Neural progenitor cell (in vitro differentiated cells): ENCODE measurements around the gene TENT5A. TPM values are rescaled to one million over a fixed set of nuclear protein-coding genes. Genes with fewer than 3 reads are reported as not detected.
A peak's percentile ranks its signal among the peaks of the same experiment; 100 is the strongest.

ENCODE experiments used
- DNase-seq: peaks from one replicate; pipeline ENCODE4 v3.0.0-alpha.2; 2016; ENCODE audit warnings: low spot score
- H2AFZ ChIP-seq: fragments of 200-600 bp; sonication (generic); replicated peaks from 2 replicates; pipeline ENCODE4 v1.6.1; 2016; ENCODE audit warnings: antibody characterized with exemption
- H3F3A ChIP-seq: fragments of 200-600 bp; sonication (generic); 2 replicates; pipeline ENCODE4 v1.6.1; 2016; ENCODE audit warnings: antibody characterized with exemption, low read depth
- H3K27ac ChIP-seq: fragments of 200-600 bp; sonication (generic); 2 replicates; pipeline ENCODE4 v1.5.1; 2016; ENCODE audit warnings: mild to moderate bottlenecking
- H3K27me3 ChIP-seq: fragments of 200-600 bp; sonication (generic); 2 replicates; pipeline ENCODE4 v1.6.1; 2016; ENCODE audit warnings: mild to moderate bottlenecking, moderate library complexity
- H3K36me3 ChIP-seq: fragments of 200-600 bp; sonication (generic); 2 replicates; pipeline ENCODE4 v1.5.1; 2016
- H3K4me1 ChIP-seq: fragments of 200-600 bp; sonication (generic); 2 replicates; pipeline ENCODE4 v1.6.1; 2016; ENCODE audit warnings: mixed run types
- H3K4me2 ChIP-seq: fragments of 200-600 bp; sonication (generic); 2 replicates; pipeline ENCODE4 v1.6.1; 2016
- H3K4me3 ChIP-seq: fragments of 200-600 bp; sonication (generic); 2 replicates; pipeline ENCODE4 v1.5.1; 2016
- H3K79me2 ChIP-seq: fragments of 200-600 bp; sonication (generic); 2 replicates; pipeline ENCODE4 v1.6.1; 2016; ENCODE audit warnings: low read depth
- H3K9ac ChIP-seq: fragments of 200-600 bp; sonication (generic); 2 replicates; pipeline ENCODE4 v1.6.1; 2016
- H3K9me3 ChIP-seq: fragments of 200-600 bp; sonication (generic); 2 replicates; pipeline ENCODE4 v1.5.1; 2016; ENCODE audit warnings: low read depth
- H4K20me1 ChIP-seq: fragments of 200-600 bp; sonication (generic); 2 replicates; pipeline ENCODE4 v1.6.1; 2016; ENCODE audit warnings: low read depth
- H3K27ac Mint-ChIP-seq: 3 replicates; pipeline ENCODE4 v1.8.0; 2021; ENCODE audit warnings: mixed read lengths
- H3K27me3 Mint-ChIP-seq: 2 replicates; pipeline ENCODE4 v1.8.0; 2022; ENCODE audit warnings: low read depth, mild to moderate bottlenecking, inconsistent platforms, moderate library complexity, mixed read lengths; ENCODE audit not compliant: insufficient read depth
- H3K36me3 Mint-ChIP-seq: 3 replicates; pipeline ENCODE4 v1.8.0; 2021; ENCODE audit warnings: mixed read lengths
- H3K4me1 Mint-ChIP-seq: 3 replicates; pipeline ENCODE4 v1.8.0; 2021; ENCODE audit warnings: mixed read lengths
- H3K4me3 Mint-ChIP-seq: 3 replicates; pipeline ENCODE4 v1.8.0; 2021; ENCODE audit warnings: mild to moderate bottlenecking, moderate library complexity, mixed read lengths
- H3K9me3 Mint-ChIP-seq: 3 replicates; pipeline ENCODE4 v1.8.0; 2020; ENCODE audit warnings: mixed read lengths
- EZH2 ChIP-seq: fragments of 200-600 bp; sonication (generic); IDR thresholded peaks from 2 replicates; pipeline ENCODE4 v1.6.1; 2017; ENCODE audit warnings: antibody characterized with exemption, mild to moderate bottlenecking, moderate library complexity
- EZH2phosphoT487 ChIP-seq: fragments of 200-600 bp; sonication (generic); IDR thresholded peaks from 2 replicates; pipeline ENCODE4 v1.6.1; 2017; ENCODE audit warnings: antibody characterized with exemption
- total RNA-seq: library from RNA; depleted of rRNA; stranded (reverse); fragments of >200 nt; gene quantifications from 2 replicates; pipeline ENCODE4 v1.2.3, GENCODE V29; 2015; ENCODE audit warnings: low replicate concordance
- TF ChIP-seq, protein P1 (sequence below): fragments of 200-600 bp; sonication (generic); IDR thresholded peaks from 2 replicates; pipeline ENCODE4 v1.5.1; 2017; ENCODE audit warnings: antibody characterized with exemption, mild to moderate bottlenecking

Gene TENT5A
- total RNA-seq, 1 donor from 2014 or later = 11.7 TPM

GRCh38 chr6:81790034-81790433 is 37.6 kb upstream of the TENT5A start:
- H3K4me2 ChIP-seq = no peak overlapping the region
- H3K27me3 Mint-ChIP-seq = no peaks in the 10 kb centered on the region
- peaks cover 4% of the 10 kb centered on the region for H3K4me1 ChIP-seq
- no peak overlapping the region for H3K9ac ChIP-seq
- no peaks in the 10 kb centered on the region for H3K27me3 ChIP-seq
- no peaks in the 10 kb centered on the region for H3K36me3 ChIP-seq
- H4K20me1 ChIP-seq = no peaks in the 10 kb centered on the region
- no peak overlapping the region for H3K27ac ChIP-seq
- peak; percentile 42 for DNase-seq
- H3F3A ChIP-seq = no peaks in the 10 kb centered on the region
- H3K9me3 ChIP-seq = no peaks in the 10 kb centered on the region
- H3K9me3 Mint-ChIP-seq = no peaks in the 10 kb centered on the region
- H2AFZ ChIP-seq = no peak overlapping the region
- H3K36me3 Mint-ChIP-seq = no peaks in the 10 kb centered on the region
- no peaks in the 10 kb centered on the region for H3K79me2 ChIP-seq
- H3K27ac Mint-ChIP-seq = no peak overlapping the region
- no peak for TF ChIP-seq EZH2phosphoT487
- TF ChIP-seq, protein P1, sequence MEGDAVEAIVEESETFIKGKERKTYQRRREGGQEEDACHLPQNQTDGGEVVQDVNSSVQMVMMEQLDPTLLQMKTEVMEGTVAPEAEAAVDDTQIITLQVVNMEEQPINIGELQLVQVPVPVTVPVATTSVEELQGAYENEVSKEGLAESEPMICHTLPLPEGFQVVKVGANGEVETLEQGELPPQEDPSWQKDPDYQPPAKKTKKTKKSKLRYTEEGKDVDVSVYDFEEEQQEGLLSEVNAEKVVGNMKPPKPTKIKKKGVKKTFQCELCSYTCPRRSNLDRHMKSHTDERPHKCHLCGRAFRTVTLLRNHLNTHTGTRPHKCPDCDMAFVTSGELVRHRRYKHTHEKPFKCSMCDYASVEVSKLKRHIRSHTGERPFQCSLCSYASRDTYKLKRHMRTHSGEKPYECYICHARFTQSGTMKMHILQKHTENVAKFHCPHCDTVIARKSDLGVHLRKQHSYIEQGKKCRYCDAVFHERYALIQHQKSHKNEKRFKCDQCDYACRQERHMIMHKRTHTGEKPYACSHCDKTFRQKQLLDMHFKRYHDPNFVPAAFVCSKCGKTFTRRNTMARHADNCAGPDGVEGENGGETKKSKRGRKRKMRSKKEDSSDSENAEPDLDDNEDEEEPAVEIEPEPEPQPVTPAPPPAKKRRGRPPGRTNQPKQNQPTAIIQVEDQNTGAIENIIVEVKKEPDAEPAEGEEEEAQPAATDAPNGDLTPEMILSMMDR = no peak
- no peak for TF ChIP-seq EZH2
- H3K4me3 Mint-ChIP-seq = no peak overlapping the region
- peaks cover 14% of the 10 kb centered on the region for H3K4me1 Mint-ChIP-seq
- H3K4me3 ChIP-seq = no peak overlapping the region

GRCh38 chr6:81789291-81789690 is 36.8 kb upstream of the TENT5A start:
- Mint-ChIP-seq H3K36me3 (no peaks in the 10 kb centered on the region), H3K27ac (no peak overlapping the region), H3K4me1 (peaks cover 14% of the 10 kb centered on the region), H3K9me3 (no peaks in the 10 kb centered on the region), H3K27me3 (no peaks in the 10 kb centered on the region), H3K4me3 (no peak overlapping the region)
- H3K9me3 ChIP-seq = no peaks in the 10 kb centered on the region
- no peaks in the 10 kb centered on the region for H3F3A ChIP-seq
- no peaks in the 10 kb centered on the region for H3K36me3 ChIP-seq
- TF ChIP-seq EZH2phosphoT487 (no peak), EZH2 (no peak)
- TF ChIP-seq, protein P1 = no peak
- peaks cover 4% of the 10 kb centered on the region for H3K4me1 ChIP-seq
- H3K4me3 ChIP-seq = no peak overlapping the region
- no peaks in the 10 kb centered on the region for H4K20me1 ChIP-seq
- H3K27me3 ChIP-seq = no peaks in the 10 kb centered on the region
- DNase-seq = no peak
- no peaks in the 10 kb centered on the region for H3K79me2 ChIP-seq
- H3K9ac ChIP-seq = no peak overlapping the region
- H2AFZ ChIP-seq = no peak overlapping the region
- no peak overlapping the region for H3K27ac ChIP-seq
- no peak overlapping the region for H3K4me2 ChIP-seq

DNA sequence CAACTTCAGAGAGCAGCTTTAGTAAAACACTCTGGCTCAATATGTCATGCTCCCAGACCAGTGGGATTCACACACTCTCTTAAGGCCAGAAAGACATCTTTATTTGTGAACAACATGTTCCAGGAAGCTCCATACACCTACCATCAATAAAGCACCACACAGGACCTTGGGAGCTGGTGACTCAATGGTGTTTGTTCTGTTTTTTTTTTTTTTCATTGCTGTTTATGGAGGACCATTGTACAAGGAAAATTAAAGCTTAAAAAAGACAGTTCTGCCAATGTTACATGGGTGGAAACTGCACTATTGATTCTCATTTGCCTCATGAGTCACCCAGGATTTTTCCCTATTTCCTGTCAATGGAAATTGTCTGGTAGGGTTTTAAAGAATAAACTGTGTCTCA is 36.3 kb upstream of the TENT5A start:
- H3K4me1 ChIP-seq = peaks cover 4% of the 10 kb centered on the region
- Mint-ChIP-seq H3K4me3 (no peak overlapping the region), H3K36me3 (no peaks in the 10 kb centered on the region), H3K4me1 (peaks cover 14% of the 10 kb centered on the region), H3K27me3 (no peaks in the 10 kb centered on the region), H3K27ac (no peak overlapping the region), H3K9me3 (no peaks in the 10 kb centered on the region)
- H3K4me3 ChIP-seq = no peak overlapping the region
- H3K27me3 ChIP-seq = no peaks in the 10 kb centered on the region
- H2AFZ ChIP-seq = no peak overlapping the region
- no peaks in the 10 kb centered on the region for H3F3A ChIP-seq
- H3K9ac ChIP-seq = no peak overlapping the region
- no peaks in the 10 kb centered on the region for H3K36me3 ChIP-seq
- no peak for DNase-seq
- H4K20me1 ChIP-seq = no peaks in the 10 kb centered on the region
- H3K4me2 ChIP-seq = no peak overlapping the region
- H3K9me3 ChIP-seq = no peaks in the 10 kb centered on the region
- H3K79me2 ChIP-seq = no peaks in the 10 kb centered on the region
- TF ChIP-seq EZH2phosphoT487 = no peak
- no peak overlapping the region for H3K27ac ChIP-seq

DNA sequence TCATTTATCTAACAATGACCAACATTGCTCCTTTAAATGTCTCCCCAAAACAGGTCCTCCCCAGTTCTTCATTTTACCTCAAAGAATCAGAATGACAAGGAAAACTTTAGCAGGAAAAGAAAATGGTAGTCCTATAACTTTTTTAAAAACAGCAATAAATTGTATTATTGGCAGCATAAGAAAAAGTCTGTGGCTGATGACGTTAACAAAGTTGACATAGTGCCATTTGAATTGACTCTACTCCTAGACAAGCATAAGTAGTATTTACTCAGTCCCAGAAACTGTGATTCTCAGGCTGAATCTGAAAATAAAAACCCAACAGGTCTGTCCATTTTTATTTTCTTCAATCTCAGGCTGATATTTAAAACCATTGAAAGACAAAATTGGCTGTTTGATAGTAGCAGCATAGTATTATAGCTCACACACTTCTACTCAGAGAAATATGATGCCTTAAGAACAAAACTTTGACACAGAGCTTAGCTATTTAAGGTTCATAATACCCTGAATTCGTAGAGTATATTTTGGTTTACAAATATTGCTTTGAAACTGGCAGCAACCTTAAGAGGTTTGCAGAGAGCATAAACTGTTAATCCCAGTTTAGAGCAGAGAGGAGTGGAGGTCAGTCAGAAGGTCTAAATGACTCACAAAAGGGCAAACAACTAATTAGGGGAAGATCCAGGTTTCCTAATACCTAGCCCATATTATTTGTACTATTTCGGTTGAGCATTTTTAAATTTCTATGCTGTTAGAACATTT is 35.0 kb upstream of the TENT5A start:
- H4K20me1 ChIP-seq = no peaks in the 10 kb centered on the region
- Mint-ChIP-seq H3K4me1 (peaks cover 4% of the 10 kb centered on the region), H3K27me3 (no peaks in the 10 kb centered on the region), H3K9me3 (no peaks in the 10 kb centered on the region), H3K27ac (no peak overlapping the region), H3K4me3 (no peak overlapping the region), H3K36me3 (no peaks in the 10 kb centered on the region)
- H3K27ac ChIP-seq = no peak overlapping the region
- H3K79me2 ChIP-seq = no peaks in the 10 kb centered on the region
- H3K9me3 ChIP-seq = no peaks in the 10 kb centered on the region
- DNase-seq = no peak
- H3K36me3 ChIP-seq = no peaks in the 10 kb centered on the region
- H3K4me3 ChIP-seq = no peak overlapping the region
- H3F3A ChIP-seq = no peaks in the 10 kb centered on the region
- no peak overlapping the region for H3K9ac ChIP-seq
- H3K27me3 ChIP-seq = no peaks in the 10 kb centered on the region
- H2AFZ ChIP-seq = peak overlapping the region; percentile 13
- TF ChIP-seq EZH2phosphoT487 (no peak), EZH2 (no peak)
- TF ChIP-seq, protein P1 = no peak
- no peak overlapping the region for H3K4me2 ChIP-seq
- peaks cover 4% of the 10 kb centered on the region for H3K4me1 ChIP-seq
